C4-2B (cell line): ENCODE measurements around the gene ENAH.

Experiments
- H3K27ac ChIP-seq: fragments of 450-650 bp; 2 replicates; pipeline ENCODE4 v1.5.1; 2017
- CTCF ChIP-seq: fragments of 450-650 bp; conservative IDR thresholded peaks from 2 replicates; pipeline ENCODE4 v1.5.1; 2017; ENCODE audit warnings: mild to moderate bottlenecking
- ZFX ChIP-seq: fragments of 450-650 bp; IDR thresholded peaks from 2 replicates; pipeline ENCODE4 v1.6.1; 2017

ENAH gene

DNA sequence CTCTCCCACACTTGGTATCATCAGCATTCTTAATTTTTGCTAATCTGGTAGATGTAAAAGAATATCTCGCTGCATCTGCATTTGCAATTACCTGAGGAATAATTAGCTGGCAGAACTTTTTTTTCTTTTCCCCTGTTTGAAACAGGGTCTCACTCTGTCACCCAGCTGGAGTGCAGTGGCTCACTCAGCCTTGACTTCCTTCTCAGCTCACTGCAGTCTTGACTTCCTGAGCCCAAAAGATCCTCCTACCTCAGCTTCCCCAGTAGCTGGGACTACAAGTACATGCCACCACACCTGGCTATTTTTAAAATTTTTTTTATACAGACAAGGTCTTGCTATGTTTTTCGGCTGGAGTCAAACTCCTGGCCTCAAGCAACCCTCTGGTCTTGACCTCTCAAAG is 35.4 kb upstream of the ENAH start:
- TF ChIP-seq CTCF: no peak
- no peak for TF ChIP-seq ZFX
- no peak overlapping the region for H3K27ac ChIP-seq

DNA sequence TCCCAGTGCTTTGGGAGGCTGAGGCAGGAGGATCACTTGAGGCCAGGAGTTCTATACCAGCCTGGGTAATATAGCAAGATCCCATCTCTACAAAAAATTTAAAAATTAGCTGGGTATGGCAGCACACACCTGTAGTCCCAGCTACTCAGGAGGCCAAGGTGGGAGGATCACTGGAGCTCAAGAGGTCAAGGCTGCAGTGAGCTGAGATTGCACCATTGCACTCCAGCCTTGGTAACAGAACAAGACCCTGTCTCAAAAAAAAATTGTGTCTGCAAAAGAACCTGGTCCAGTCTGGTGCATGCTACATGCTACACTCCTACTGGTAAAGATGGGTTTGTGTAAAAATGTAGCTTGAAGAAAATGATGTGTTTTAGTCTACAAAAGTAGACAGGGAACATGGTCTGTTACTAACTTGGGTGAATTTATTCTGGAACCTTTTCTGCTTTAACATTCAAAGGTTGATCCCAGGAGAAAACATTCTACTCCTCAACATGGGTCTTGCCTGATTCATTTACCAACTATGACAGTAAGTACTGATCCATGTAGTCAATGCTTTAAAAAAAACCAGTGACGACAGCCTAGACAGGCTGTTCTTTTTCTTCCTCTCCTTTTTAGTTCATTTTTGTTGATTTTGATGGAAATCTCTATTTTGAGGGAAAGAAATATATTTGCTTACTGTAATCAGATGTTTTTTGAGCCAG is 32.7 kb upstream of the ENAH start:
- TF ChIP-seq CTCF (no peak), ZFX (no peak)
- H3K27ac ChIP-seq: no peak overlapping the region

DNA sequence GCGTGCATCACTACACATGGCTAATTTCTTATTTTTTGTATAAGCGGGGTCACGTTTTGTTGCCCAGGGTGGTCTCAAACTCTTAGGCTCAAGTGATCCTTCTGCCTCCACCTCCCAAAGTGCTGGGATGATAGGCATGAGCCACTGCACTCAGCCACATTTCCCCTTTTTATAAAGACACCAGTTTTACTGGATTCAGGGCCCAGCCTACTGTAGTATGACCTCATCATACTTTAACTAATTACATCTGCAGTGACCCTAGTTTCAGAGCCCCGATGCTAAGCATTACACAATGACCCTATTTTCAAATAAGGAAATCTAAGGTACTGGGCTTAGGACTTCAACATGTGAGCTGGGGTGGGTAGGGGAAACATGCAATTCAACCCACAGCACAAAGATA is 31.8 kb upstream of the ENAH start:
- TF ChIP-seq CTCF (no peak), ZFX (no peak)
- H3K27ac ChIP-seq: no peak overlapping the region

- no peak for TF ChIP-seq ZFX
- no peak for TF ChIP-seq CTCF
These were observed 28.3 kb upstream of the ENAH start for GRCh38 chr1:225681231-225681630.

DNA sequence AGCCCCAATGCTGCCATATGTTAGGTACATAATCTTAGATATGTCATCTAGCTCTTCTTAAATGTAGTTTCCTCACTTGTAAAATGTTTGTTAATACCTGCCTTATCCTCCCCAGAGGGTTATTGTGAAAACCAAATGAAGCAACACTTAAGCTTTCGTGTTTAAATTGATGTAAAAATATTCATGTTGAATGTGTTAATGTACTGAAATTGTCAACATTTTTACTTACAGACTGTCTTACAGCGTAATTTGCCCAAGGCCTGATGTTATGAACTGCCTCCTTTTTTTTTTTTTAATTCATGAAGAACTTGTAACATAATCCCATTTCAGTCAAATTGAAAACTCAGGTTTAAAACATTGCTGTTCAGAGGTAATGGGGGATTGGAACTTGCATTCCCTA is 25.6 kb upstream of the ENAH start:
- TF ChIP-seq CTCF: no peak
- no peak for TF ChIP-seq ZFX
- no peak overlapping the region for H3K27ac ChIP-seq

More at GRCh38 chr1:225681231-225681630, 28.3 kb upstream of the ENAH start:
- no peak overlapping the region for H3K27ac ChIP-seq

DNA sequence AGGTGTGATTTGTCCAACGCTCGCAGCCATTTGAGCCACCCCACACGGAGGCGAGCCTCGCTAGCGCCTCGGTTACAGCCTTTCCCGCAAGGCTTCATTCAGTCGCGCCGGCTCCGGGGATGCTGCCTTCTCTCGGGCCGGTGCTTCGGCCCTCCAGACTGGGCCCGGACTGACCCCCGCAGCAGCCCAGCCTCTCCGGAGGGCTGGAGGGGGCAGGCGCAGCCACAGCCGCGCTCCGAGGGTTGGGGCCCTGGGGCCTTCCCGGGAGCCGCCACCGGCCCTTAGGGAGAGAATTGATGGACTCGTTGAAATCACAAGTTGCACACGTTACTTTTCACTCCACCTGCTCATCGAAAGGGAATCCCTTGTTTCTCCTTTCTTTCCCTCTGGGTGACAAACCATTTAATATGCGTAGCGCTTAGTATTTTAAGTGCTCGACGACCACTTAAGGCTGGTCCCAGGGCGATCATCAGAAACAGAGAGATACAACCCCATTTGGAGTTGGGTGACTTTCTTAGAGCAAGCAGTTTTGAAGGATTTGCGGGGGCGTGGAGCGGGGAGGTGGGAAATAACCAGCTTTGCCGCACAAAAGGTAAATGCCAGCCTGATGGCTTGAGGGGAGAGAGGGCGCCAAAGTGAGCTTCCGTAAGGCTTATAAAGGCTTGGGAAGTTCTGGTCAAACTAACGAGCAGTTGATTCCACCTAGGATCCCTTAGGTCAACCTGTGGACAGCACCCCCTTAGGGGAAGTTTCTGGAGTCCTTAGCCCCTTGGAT is 24.6 kb upstream of the ENAH start:
- TF ChIP-seq CTCF (no peak), ZFX (no peak)
- H3K27ac ChIP-seq: no peak overlapping the region

DNA sequence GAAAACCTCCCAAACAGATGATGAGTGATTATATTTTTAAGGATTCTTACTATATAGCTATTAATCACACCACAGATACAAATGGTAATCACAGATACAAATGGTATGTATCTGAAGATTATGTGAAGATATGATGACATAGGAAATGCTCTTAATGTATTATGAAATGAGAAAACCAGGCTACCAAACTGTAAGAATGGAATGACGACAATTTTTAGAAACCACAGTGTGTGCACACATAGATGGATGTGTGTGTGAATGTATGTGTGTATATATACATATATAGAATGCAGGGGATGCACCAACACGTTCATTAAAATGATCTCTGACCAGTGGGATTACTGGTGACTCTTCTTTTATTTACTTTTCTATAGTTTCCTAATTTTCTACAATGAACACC is 21.5 kb upstream of the ENAH start:
- no peak overlapping the region for H3K27ac ChIP-seq
- TF ChIP-seq ZFX: no peak
- TF ChIP-seq CTCF: no peak
